Ishikawa (cell line): ENCODE measurements around the gene DPP4.
A peak's percentile ranks its signal among the peaks of the same experiment; 100 is the strongest.

Source experiments
- CEBPB ChIP-seq: IDR thresholded peaks from 2 replicates; pipeline ENCODE4 v1.6.1; 2012
- CREB1 ChIP-seq: IDR thresholded peaks from 2 replicates; pipeline ENCODE4 v1.6.1; 2012; ENCODE audit warnings: low read depth
- EGR1 ChIP-seq: IDR thresholded peaks from 2 replicates; pipeline ENCODE4 v1.6.1; 2012
- EP300 ChIP-seq: IDR thresholded peaks from 2 replicates; pipeline ENCODE4 v1.6.1; 2012; ENCODE audit warnings: borderline replicate concordance
- FOXM1 ChIP-seq: IDR thresholded peaks from 2 replicates; pipeline ENCODE4 v1.6.1; 2012; ENCODE audit warnings: low read depth, borderline replicate concordance
- MAX ChIP-seq: IDR thresholded peaks from 2 replicates; pipeline ENCODE4 v1.6.1; 2012
- NFIC ChIP-seq: IDR thresholded peaks from 2 replicates; pipeline ENCODE4 v1.6.1; 2012
- RAD21 ChIP-seq: IDR thresholded peaks from 2 replicates; pipeline ENCODE4 v1.6.1; 2012; ENCODE audit warnings: low read depth
- REST ChIP-seq: IDR thresholded peaks from 2 replicates; pipeline ENCODE4 v1.6.1; 2012; ENCODE audit warnings: low read depth, mild to moderate bottlenecking
- TAF1 ChIP-seq: IDR thresholded peaks from 2 replicates; pipeline ENCODE4 v1.6.1; 2012; ENCODE audit warnings: low read depth, mild to moderate bottlenecking
- TCF12 ChIP-seq: IDR thresholded peaks from 2 replicates; pipeline ENCODE4 v1.6.1; 2012; ENCODE audit warnings: low read depth
- TEAD4 ChIP-seq: IDR thresholded peaks from 2 replicates; pipeline ENCODE4 v1.6.1; 2012
- USF1 ChIP-seq: IDR thresholded peaks from 2 replicates; pipeline ENCODE4 v1.6.1; 2012
- YY1 ChIP-seq: IDR thresholded peaks from 2 replicates; pipeline ENCODE4 v1.6.1; 2012; ENCODE audit warnings: low read depth
- ZBTB7A ChIP-seq: IDR thresholded peaks from 2 replicates; pipeline ENCODE4 v1.6.1; 2012; ENCODE audit warnings: low read depth

Gene DPP4

GRCh38 chr2:162069267-162069903, 4.6 kb downstream of the DPP4 start:
- no peak for TF ChIP-seq NFIC
- no peak for TF ChIP-seq TEAD4
- no peak for TF ChIP-seq CEBPB
- no peak for TF ChIP-seq EP300
- TF ChIP-seq RAD21: no peak
- no peak for TF ChIP-seq TCF12
- no peak for TF ChIP-seq ZBTB7A
- no peak for TF ChIP-seq FOXM1
- TF ChIP-seq CREB1: no peak
- TF ChIP-seq YY1: no peak
- no peak for TF ChIP-seq USF1
- TF ChIP-seq MAX: no peak
- no peak for TF ChIP-seq TAF1
- TF ChIP-seq EGR1: no peak
- TF ChIP-seq REST: no peak

- TF ChIP-seq EP300 (no peak), YY1 (no peak), FOXM1 (no peak), TAF1 (no peak), EGR1 (no peak), REST (no peak), CEBPB (no peak), TEAD4 (no peak), MAX (no peak), RAD21 (no peak)
These were observed 6.4 kb downstream of the DPP4 start for GRCh38 chr2:162067596-162067995.

- TF ChIP-seq CEBPB: no peak
- no peak for TF ChIP-seq TEAD4
- TF ChIP-seq REST: no peak
- no peak for TF ChIP-seq EGR1
- TF ChIP-seq USF1: no peak
- TF ChIP-seq EP300: no peak
- TF ChIP-seq CREB1: no peak
These were observed 8.2 kb downstream of the DPP4 start for GRCh38 chr2:162065767-162066166.

GRCh38 chr2:162063899-162064298, 10.1 kb downstream of the DPP4 start:
- peak; percentile 28; the same call in 1 of the 2 replicates for TF ChIP-seq EP300
- no peak for TF ChIP-seq MAX

GRCh38 chr2:162063281-162063680, 10.7 kb downstream of the DPP4 start:
- TF ChIP-seq FOXM1 (no peak), EP300 (no peak), REST (no peak), EGR1 (no peak), TEAD4 (no peak), RAD21 (no peak), CREB1 (no peak), USF1 (no peak), MAX (no peak), CEBPB (no peak), ZBTB7A (no peak), NFIC (no peak), TCF12 (no peak), TAF1 (no peak), YY1 (no peak)
